Femur (tissue), 1 donor: ENCODE data around the gene AKR1C3.

Experiments used
- DNase-seq: peaks from one replicate; pipeline ENCODE4 v3.0.0-alpha.2; 2017

AKR1C3 gene

GRCh38 chr10:5142199-5142598, 48.0 kb downstream of the AKR1C3 start:
- DNase-seq: no peak

- DNase-seq: no peak
These were observed 48.9 kb downstream of the AKR1C3 start for GRCh38 chr10:5143137-5143536.

GRCh38 chr10:5146920-5147254, 52.7 kb downstream of the AKR1C3 start:
- no peak for DNase-seq

GRCh38 chr10:5147255-5147980, 53.2 kb downstream of the AKR1C3 start:
- DNase-seq: no peak

GRCh38 chr10:5147981-5148677, 53.9 kb downstream of the AKR1C3 start:
- no peak for DNase-seq

- no peak for DNase-seq
These were observed 54.4 kb downstream of the AKR1C3 start for GRCh38 chr10:5148678-5149032.

- no peak for DNase-seq
These were observed 56.9 kb downstream of the AKR1C3 start for GRCh38 chr10:5151076-5151475.

GRCh38 chr10:5155951-5156350, 61.7 kb downstream of the AKR1C3 start:
- DNase-seq: no peak
